Astrocyte (in vitro differentiated cells and primary cell): Measurements from ENCODE around the gene FRMD4A.

Experiments used
- EZH2 ChIP-seq: IDR thresholded peaks from 2 replicates; pipeline ENCODE4 v1.6.1; 2012; ENCODE audit warnings: mild to moderate bottlenecking, low read length, inconsistent platforms; ENCODE audit not compliant: insufficient read depth
- TF ChIP-seq, protein P1 (sequence below): IDR thresholded peaks from 2 replicates; pipeline ENCODE4 v1.5.1; 2011; ENCODE audit warnings: low read depth, mild to moderate bottlenecking, inconsistent platforms, low read length, moderate library complexity; ENCODE audit not compliant: insufficient read depth

DNA sequence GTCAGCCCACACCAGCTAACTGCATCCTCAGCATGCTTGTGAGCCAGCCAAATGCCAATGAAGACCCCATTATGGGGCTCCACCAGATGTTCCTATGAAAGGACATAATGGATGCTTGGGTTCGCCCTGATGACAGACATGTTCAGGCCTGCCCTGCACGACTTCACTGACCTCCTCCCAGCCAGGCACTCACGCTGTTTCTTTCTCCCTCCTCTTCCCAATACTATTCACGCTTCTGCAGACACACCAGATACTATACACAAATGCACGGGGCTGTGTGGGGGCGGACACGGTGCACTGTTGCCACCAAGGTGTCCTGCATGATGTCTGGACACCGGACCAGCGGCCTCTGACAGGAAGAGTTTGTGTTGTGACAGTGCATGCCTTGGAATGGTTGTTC, 459.7 kb downstream of the FRMD4A start:
- TF ChIP-seq, protein P1, sequence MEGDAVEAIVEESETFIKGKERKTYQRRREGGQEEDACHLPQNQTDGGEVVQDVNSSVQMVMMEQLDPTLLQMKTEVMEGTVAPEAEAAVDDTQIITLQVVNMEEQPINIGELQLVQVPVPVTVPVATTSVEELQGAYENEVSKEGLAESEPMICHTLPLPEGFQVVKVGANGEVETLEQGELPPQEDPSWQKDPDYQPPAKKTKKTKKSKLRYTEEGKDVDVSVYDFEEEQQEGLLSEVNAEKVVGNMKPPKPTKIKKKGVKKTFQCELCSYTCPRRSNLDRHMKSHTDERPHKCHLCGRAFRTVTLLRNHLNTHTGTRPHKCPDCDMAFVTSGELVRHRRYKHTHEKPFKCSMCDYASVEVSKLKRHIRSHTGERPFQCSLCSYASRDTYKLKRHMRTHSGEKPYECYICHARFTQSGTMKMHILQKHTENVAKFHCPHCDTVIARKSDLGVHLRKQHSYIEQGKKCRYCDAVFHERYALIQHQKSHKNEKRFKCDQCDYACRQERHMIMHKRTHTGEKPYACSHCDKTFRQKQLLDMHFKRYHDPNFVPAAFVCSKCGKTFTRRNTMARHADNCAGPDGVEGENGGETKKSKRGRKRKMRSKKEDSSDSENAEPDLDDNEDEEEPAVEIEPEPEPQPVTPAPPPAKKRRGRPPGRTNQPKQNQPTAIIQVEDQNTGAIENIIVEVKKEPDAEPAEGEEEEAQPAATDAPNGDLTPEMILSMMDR, result no peak
- no peak for TF ChIP-seq EZH2
